IPS DF 6.9 (cell line): Measurements from ENCODE around the gene SLIT3.

ENCODE experiments used
- DNase-seq: peaks from one replicate; pipeline ENCODE4 v3.0.0-alpha.2; 2013; ENCODE audit warnings: low read depth, low spot score
- H3K27ac ChIP-seq: one replicate; pipeline ENCODE4 v1.5.1; 2013; ENCODE audit warnings: low read length, control low read depth
- H3K27me3 ChIP-seq: 2 replicates; pipeline ENCODE4 v1.6.1; 2013; ENCODE audit warnings: mild to moderate bottlenecking, low read length; ENCODE audit not compliant: control insufficient read depth, insufficient read depth
- H3K36me3 ChIP-seq: 2 replicates; pipeline ENCODE4 v1.6.1; 2013; ENCODE audit warnings: low read length; ENCODE audit not compliant: control insufficient read depth, insufficient read depth
- H3K4me1 ChIP-seq: 2 replicates; pipeline ENCODE4 v1.6.1; 2013; ENCODE audit warnings: low read length; ENCODE audit not compliant: control insufficient read depth, insufficient read depth
- H3K4me3 ChIP-seq: 2 replicates; pipeline ENCODE4 v1.5.1; 2013; ENCODE audit warnings: mild to moderate bottlenecking, low read length
- H3K9me3 ChIP-seq: 2 replicates; pipeline ENCODE4 v1.6.1; 2013; ENCODE audit warnings: low read length, inconsistent platforms; ENCODE audit not compliant: control insufficient read depth, insufficient read depth
- WGBS: extraction: QIAGEN DNeasy Blood & Tissue Kit; methylation state at CpG from one replicate; pipeline ENCODE4 v1.1.7; 2013; ENCODE audit warnings: mixed read lengths, missing lambda C conversion rate; ENCODE audit not compliant: insufficient read length, insufficient coverage; 5-methylcytosine and 5-hydroxymethylcytosine counted together

SLIT3 gene

DNA sequence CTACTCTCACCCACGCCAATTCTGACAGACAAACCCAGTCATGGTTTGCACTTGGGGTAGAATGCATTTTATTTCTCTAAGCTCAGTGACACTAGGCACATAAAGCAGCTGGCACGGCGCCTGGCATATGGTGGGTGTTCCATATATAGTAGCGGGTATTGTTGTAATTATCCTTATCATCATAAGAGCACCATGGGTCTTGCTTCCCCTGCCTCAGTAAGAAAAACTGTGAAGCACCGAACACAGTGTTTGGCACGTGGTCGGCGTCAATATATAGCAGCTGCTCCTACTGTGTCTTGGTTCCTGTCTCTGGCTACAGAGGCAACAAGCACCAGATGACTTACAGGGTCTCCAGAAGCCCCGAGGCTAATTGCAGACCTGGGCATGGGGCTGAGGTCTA lies 527.7 kb downstream of the SLIT3 start:
- H3K4me1 ChIP-seq = no peaks in the 10 kb centered on the region
- no peak for DNase-seq
- H3K27me3 ChIP-seq = no peaks in the 10 kb centered on the region
- H3K4me3 ChIP-seq = no peak overlapping the region
- no CpG with 5 or more reads among the region's 9 CpGs for WGBS
- H3K27ac ChIP-seq = no peak overlapping the region
- no peaks in the 10 kb centered on the region for H3K9me3 ChIP-seq
- no peaks in the 10 kb centered on the region for H3K36me3 ChIP-seq

DNA sequence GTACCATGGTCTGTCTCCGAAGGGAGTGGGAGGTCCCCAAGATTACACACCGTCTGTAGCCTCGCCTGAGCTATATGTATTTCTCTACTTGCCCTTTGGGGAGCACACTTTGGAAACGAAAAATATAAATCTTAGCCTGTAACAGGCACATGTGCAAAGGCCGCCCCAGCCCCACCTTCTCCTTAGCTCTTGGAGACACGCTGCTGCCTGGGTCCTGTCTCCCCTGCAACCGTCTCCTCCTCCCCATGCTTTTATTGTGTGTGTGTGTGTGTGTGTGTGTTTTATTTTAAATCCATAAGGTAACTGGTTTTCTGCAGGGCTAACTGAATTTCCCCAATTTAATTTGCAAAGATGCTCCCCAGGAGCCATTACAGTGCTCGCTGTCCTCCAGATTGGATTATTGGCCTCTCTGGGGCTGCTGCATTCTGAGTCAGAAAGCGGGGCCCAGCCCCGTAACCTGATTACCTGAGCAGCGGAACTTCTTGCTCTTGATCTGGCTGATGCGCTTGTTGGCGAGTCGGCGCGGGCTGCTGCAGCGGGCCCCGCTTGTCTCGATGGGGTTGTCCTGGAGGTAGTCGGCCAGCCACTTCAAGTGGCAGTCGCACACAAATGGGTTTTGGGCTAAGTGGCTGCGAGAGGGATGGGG lies 528.5 kb downstream of the SLIT3 start:
- Histone ChIP-seq H3K36me3 (no peaks in the 10 kb centered on the region), H3K9me3 (no peaks in the 10 kb centered on the region), H3K4me3 (no peak overlapping the region), H3K27me3 (no peaks in the 10 kb centered on the region), H3K4me1 (no peaks in the 10 kb centered on the region), H3K27ac (no peak overlapping the region)
- DNase-seq = no peak
- WGBS = no CpG with 5 or more reads among the region's 22 CpGs

DNA sequence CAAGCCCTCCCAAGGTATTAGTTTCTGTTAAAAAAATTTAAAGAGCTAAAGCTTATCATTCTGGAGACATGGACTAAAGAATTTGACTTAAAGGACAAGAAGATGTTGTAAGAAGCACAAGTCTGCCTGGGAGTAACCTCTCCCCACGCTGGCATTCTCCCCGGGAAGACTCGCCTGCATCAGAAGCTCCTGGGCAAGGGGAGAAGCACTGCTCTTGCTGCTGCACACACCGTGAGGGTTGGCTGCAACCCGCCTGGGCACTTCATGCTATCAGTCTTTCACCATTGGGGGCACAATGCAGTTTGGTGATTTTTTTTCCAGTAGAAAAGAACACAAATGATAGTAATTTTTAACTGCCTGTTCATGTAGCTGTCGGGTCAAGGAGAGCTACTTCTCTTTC lies 529.3 kb downstream of the SLIT3 start:
- no peak for DNase-seq
- Histone ChIP-seq H3K27ac (no peak overlapping the region), H3K27me3 (no peaks in the 10 kb centered on the region), H3K4me1 (no peaks in the 10 kb centered on the region), H3K9me3 (no peaks in the 10 kb centered on the region), H3K36me3 (no peaks in the 10 kb centered on the region), H3K4me3 (no peak overlapping the region)
- WGBS = no CpG with 5 or more reads among the region's 6 CpGs

DNA sequence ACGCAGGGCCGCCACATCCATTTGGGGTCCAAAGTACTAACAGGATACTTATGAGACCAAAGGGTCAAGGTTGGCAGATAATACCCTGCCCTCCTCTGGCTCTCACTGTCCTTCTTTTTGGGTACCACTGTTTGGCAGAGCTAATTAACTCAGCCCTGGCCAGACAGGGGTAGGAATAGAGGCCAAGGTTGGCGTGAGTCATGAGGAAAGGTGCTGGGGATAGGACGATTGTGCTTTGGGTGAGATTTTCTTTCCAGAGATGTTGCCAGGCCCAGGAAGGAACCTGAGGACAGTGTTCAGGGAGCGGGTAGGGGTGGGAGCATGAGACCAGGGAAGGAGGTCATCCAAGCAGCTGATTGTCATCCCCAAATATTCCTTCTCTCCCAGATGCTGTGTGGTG lies 529.9 kb downstream of the SLIT3 start:
- WGBS = no CpG with 5 or more reads among the region's 5 CpGs
- DNase-seq = no peak
- Histone ChIP-seq H3K4me3 (no peak overlapping the region), H3K4me1 (no peaks in the 10 kb centered on the region), H3K27ac (no peak overlapping the region), H3K36me3 (no peaks in the 10 kb centered on the region), H3K27me3 (no peaks in the 10 kb centered on the region), H3K9me3 (no peaks in the 10 kb centered on the region)

DNA sequence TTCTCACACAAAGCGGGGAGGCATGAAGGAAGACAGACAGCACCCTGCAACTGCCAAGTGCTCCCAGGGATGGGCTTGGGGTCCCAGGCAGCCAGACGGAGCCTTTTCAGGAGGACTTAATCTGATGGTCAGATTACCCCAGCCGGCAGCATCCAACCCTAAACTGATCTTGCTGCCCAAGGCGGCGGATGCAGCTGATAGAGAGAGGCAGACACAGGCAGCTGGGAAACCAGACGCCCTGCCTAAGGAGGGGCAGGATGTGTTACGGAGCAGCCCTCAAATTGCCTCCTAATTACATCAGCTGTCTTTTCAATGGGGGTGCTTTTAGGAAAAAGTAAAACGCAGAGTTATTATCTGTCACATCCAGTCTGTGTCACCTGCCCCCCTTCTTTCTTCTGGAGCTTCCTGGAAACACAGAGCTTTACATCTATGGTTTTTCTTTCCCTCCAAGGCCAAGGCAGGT lies 530.9 kb downstream of the SLIT3 start:
- Histone ChIP-seq H3K9me3 (no peaks in the 10 kb centered on the region), H3K4me1 (no peaks in the 10 kb centered on the region), H3K27me3 (no peaks in the 10 kb centered on the region), H3K36me3 (no peaks in the 10 kb centered on the region), H3K4me3 (no peak overlapping the region), H3K27ac (no peak overlapping the region)
- WGBS = no CpG with 5 or more reads among the region's 8 CpGs
- no peak for DNase-seq

DNA sequence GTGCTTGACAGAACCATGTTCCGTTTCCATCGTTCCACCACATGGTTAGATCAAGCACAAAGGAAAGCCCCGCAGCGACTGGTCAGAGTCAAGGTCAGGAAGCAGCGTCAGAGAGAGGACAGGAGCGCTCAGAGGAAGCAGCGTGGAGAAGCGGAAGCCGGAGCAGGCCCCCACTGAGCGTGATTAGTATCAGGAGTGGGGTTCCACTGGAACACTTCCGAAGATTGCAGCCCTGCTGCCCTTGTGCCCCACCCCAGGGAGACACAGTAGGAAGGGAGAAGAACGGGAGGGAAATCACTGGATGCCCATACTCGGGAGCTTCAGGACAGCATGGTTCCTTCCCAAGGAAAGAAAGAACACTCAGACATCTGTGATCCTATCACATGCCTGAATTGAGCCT lies 532.8 kb downstream of the SLIT3 start:
- H3K4me1 ChIP-seq = no peaks in the 10 kb centered on the region; the same call in 1 of the 2 replicates
- H3K36me3 ChIP-seq = no peaks in the 10 kb centered on the region
- no peak for DNase-seq
- H3K27ac ChIP-seq = no peak overlapping the region
- H3K9me3 ChIP-seq = no peaks in the 10 kb centered on the region
- H3K4me3 ChIP-seq = no peak overlapping the region
- no peaks in the 10 kb centered on the region for H3K27me3 ChIP-seq
- WGBS = no CpG with 5 or more reads among the region's 13 CpGs

GRCh38 chr5:168766426-168766700 lies 534.6 kb downstream of the SLIT3 start:
- Histone ChIP-seq H3K27me3 (no peaks in the 10 kb centered on the region), H3K4me1 (no peaks in the 10 kb centered on the region; the same call in 1 of the 2 replicates), H3K4me3 (no peak overlapping the region), H3K9me3 (no peaks in the 10 kb centered on the region), H3K27ac (no peak overlapping the region), H3K36me3 (no peaks in the 10 kb centered on the region)
- no peak for DNase-seq
- no CpG with 5 or more reads among the region's 2 CpGs for WGBS

GRCh38 chr5:168765551-168766425 lies 535.2 kb downstream of the SLIT3 start:
- DNase-seq = no peak
- Histone ChIP-seq H3K27me3 (no peaks in the 10 kb centered on the region), H3K4me3 (no peak overlapping the region), H3K4me1 (no peaks in the 10 kb centered on the region; the same call in 1 of the 2 replicates), H3K27ac (no peak overlapping the region), H3K36me3 (no peaks in the 10 kb centered on the region), H3K9me3 (no peaks in the 10 kb centered on the region)
- WGBS = no CpG with 5 or more reads among the region's 9 CpGs

- no CpG with 5 or more reads among the region's 15 CpGs for WGBS
- no peaks in the 10 kb centered on the region for H3K36me3 ChIP-seq
- H3K4me1 ChIP-seq = no peaks in the 10 kb centered on the region; the same call in 1 of the 2 replicates
- no peak for DNase-seq
- no peaks in the 10 kb centered on the region for H3K9me3 ChIP-seq
- H3K4me3 ChIP-seq = no peak overlapping the region
- H3K27me3 ChIP-seq = no peaks in the 10 kb centered on the region
- no peak overlapping the region for H3K27ac ChIP-seq
These were observed 535.8 kb downstream of the SLIT3 start for GRCh38 chr5:168765086-168765550.

DNA sequence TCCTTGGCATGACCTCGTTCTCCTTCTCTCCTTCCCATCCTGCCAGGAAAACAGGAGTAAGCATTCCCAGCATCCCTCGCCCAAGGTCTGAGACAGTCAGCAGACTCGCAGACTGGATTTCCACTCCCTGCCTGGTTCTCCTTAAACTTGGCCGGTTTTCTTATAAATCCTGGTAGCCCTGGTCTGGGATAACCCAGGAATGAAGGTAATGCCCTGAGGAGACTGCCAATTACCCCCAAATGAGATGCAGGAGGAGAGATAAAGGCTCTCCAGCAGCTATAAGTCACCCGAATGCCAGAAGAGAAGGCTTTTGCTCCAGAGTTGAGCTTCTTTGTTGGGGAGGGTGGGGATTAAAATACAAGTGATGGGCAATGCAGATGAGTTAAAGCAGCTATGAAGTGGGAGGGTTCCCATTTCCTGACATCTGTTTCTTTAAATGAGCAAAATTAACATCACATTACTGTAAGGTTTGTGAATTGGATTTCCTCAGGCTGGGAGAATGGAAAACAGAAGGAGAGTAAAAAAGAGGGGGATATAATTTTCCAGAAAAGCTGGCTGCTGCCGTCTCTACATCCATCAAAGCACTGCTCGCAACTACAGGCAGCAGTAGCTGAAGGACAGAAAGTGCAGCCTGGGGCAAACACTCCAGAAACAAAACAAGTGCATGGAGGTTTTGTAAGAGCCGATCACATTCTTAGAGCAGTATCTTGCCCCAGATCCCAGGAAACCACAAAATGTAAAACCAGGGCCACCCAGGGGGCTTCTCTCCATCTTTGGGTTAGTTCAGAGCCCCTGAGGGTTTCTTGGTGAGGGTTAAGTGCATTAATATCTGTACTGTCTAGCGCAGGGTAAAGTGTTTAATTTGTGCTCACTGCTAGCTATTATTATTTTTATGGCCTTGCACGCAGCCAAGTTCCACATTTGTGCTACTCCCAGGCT lies 544.2 kb downstream of the SLIT3 start:
- H3K4me1 ChIP-seq = peaks cover 3% of the 10 kb centered on the region
- no peak overlapping the region for H3K4me3 ChIP-seq
- no peak for DNase-seq
- H3K36me3 ChIP-seq = no peaks in the 10 kb centered on the region
- no CpG with 5 or more reads among the region's 10 CpGs for WGBS
- no peaks in the 10 kb centered on the region for H3K9me3 ChIP-seq
- no peak overlapping the region for H3K27ac ChIP-seq
- no peaks in the 10 kb centered on the region for H3K27me3 ChIP-seq
